ENCODE measurements around the gene PTPRZ1.

PTPRZ1 gene

DNA sequence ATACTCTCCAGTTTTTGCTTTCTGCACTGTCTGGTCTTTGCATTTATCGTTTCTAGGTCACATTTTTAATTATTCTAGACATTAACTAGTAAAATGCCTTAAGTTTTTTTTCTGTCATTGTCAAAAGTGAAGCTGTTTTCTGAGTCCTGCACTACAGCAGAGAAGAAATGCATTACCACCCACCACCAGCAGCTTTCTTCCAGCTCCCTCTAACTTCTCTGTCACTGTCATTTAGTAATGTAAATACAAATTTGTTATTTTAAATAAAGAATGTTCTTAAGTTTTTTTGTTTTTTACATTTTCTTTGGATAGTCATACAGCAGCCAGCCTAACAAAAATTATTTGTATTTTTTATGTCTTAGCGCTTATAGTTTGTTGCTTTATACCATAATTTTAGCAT lies 18.8 kb downstream of the PTPRZ1 start:
- no peak for DNase-seq (ENCODE audit: low spot score)

DNA sequence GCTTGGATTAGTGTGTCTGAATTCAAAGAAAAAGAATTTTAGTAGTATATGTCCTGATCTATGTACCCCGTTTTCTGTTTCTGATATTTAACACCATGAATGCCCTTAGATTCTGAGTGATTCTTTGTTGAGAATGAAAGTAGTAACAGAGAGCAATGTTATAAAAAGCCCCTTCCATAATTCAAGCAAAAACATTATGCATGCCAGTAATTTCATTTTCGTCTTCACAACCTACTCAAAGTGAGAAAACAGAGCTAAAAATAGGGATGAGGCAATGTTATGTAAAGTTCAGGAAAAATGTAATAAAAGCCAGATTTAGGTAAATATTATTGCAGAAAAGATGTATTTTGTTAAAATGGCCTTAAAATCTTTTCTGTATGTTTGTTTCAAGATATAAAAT lies 28.1 kb downstream of the PTPRZ1 start:
- no peak for DNase-seq (ENCODE audit: low spot score)

DNA sequence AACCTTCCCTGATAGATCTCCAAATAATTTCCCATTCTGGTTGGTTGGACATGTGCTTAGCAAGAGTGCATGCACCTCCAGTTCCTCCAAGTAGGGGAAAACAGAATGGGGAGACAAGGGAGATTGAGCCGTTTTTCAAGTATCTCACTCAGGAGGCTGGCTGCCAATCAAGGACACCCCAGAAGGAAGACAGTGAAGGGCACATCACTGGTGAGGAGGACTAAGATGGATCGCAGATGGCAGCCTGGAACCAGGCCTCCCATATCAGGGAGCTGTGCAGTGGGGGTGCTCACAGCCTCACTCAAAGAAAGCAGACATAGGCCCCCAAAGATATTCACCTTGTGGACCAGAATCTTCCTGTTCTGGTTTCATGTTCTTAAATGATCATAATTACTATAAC lies 31.2 kb downstream of the PTPRZ1 start:
- DNase-seq (ENCODE audit: low spot score): no peak

DNA sequence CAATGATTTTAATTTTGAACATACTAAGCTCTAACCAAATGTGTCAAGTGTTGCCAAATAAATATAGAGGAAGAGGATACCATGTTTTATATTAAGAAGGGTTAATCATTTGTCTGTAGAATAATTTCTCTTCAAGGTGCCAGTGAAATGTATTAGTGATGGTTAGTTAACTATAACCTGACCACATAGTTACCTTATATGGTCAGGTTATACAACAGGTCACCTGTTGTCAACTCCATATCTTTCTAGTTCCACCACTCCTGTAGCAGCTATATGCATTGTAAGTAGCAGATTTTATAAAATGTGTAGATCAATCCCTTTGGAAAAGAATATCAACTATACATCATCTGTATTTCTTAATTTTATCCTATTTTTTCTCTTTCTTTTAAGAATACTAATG lies 35.1 kb downstream of the PTPRZ1 start:
- DNase-seq (ENCODE audit: low spot score): no peak

DNA sequence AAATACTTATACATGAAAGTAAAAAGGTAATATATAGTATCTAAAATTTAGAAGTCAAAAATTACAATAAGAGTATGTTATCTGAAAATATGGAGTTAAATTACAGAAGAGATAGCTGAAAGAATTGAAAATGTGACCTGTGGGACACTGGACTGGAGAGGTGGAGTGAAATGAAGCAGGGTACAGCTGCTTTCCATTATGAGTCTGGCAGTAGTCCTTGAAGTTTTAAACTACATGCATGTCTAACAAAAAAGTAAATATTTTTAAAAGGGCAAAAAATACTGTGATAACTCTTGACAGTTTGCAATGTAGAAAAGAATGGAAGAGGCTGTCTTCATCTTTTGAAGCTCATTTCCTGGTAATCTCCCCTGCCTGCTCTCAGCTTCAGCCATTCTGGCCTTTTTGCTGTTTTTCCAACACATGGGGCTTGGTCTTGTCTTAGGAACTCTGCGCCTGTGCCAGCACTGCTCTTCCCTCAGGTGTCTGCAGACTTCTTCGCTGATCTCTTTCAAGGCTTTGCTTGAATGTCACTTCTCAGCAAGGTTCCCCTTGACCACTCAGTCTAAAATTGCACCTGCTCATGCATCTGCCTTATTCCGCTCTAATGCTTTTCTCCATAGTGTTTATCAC lies 36.9 kb downstream of the PTPRZ1 start:
- DNase-seq (ENCODE audit: low spot score): no peak

DNA sequence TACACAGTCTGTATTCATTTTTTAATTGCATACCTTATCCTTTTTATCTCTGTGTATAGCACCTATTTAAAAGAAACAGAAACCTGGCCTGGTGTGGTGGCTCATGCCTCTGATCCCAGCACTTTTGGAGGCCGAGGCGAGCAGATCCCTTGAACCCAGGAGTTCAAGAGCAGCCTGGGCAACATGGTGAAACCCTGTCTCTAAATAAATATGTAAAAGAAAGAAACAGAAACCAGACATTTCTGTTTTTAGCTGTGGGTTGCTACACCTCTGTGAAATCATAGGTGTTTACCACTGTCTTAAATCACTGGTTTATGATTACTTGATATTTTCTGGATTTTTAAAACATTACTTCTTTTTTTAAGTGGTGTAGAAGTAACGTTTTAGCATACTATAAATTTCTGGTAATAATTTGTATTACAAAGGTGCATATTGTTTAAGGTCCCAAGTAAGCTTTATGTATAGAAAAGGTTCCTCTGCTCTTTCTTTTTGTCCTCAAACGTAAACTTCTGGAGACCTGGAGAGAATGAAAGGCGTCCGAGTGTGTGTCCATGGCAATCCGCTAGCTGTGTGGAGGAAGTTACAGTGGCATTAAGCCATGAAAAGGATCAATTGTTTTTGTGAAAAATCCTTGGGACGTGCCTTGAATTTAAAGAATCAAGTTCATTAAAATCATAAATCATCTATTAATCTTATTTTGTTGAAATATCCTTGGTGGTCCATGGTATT lies 41.1 kb downstream of the PTPRZ1 start:
- no peak for DNase-seq (ENCODE audit: low spot score)

DNA sequence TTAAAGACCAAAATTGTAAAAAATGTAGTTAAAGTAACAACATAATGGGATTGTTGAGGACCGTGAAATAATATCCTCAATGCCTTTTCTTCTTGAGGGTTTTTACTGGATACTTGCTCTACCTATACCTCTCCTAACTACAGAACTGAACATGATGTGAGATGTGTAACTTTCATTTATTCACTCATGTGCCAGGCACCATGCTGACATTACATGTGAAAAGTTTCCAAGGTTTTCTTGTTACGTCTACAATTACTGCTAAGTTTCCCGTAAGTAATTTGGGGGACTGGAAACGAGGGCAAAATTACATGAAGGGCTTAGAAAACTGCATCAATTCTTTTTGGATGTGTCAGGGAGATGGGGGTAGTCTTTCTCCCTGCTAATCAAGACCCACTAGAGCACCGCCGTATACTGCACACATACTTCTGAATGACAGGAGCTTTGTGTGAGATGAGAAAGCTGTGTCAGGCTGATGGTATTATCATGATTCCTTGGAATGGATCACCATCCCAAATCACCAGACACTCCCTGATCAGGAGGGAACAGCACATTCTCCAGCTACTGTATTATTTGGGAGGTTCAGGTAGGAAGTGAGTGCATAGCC lies 41.8 kb downstream of the PTPRZ1 start:
- no peak for DNase-seq (ENCODE audit: low spot score)

DNA sequence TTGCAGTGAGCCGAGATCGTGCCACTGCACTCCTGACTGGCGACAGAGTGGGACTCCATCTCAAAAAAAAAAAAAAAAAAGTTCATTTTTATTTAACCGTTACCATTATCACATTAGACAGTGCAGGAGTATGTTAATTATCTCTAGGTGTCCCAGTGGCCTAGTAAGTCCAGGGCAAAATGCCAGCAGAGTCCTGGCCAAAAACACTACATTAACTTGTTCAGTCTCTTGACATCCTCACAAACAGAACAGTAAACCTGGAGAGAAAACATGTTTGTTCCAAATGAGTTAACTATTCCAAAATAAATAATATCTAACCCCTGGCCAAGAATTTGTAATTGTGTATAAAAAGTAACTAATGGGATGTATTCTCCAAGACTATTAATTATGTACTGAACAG lies 43.2 kb downstream of the PTPRZ1 start:
- DNase-seq (ENCODE audit: low spot score): no peak

DNA sequence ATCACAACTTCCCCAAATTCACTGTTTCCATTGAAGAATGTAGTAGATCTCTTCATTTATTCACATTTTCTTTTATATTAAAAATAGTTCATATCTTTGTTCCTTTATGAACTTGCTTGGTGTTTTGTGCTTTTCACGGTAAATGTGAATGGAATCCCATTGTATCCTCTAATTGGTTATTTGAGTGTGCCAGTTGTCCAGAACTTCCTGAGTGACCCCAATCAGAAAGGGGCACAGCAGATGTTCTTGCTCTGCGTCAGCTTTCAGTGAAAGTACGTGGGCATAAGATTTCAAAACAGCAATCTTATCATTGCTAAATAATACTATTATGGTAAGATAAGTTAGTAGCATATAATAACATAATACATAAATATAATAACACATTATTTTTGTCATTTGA lies 47.0 kb downstream of the PTPRZ1 start:
- no peak for DNase-seq (ENCODE audit: low spot score)

DNA sequence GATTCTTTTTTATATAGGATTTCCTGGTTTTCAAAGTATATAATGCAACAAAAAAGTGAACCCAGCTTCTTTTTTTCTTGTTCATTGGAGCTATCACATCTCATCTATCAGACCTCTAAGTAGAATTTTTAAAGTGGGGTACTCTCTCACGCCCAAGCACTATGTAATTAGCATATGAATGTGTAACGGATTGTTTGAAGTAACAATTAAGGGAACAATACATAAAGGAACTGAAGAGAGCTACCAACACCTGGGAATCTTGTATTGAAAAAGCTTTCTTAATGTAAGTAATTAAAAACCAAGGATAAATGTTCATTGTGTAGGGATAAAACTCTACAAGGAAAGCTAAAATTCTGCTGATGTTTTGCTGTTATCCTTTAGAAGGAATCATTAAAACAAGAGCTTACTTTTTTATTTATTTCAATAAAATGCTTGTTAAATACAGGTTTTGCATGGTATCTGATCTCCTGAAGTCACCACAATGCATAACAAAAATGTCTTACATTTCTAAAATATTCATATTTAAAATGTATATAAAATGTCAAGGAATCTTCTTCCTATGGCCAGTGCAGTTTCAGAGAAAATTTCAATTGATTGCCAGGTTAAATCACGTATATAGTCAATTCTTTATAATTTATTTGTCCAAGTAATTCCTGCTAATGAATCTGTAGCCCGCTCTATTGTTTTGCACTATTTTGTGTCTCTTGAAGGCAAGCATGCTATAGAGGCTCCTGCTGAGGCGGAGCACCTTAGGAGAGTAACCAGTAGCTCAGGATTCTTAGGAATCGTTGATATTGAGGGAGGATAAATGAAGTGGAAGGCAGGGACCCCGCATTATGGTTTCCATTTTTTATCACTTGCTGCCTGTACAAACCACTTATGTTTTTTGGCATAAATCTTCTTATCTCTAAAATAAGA lies 51.6 kb downstream of the PTPRZ1 start:
- no peak for DNase-seq (ENCODE audit: low spot score)

DNA sequence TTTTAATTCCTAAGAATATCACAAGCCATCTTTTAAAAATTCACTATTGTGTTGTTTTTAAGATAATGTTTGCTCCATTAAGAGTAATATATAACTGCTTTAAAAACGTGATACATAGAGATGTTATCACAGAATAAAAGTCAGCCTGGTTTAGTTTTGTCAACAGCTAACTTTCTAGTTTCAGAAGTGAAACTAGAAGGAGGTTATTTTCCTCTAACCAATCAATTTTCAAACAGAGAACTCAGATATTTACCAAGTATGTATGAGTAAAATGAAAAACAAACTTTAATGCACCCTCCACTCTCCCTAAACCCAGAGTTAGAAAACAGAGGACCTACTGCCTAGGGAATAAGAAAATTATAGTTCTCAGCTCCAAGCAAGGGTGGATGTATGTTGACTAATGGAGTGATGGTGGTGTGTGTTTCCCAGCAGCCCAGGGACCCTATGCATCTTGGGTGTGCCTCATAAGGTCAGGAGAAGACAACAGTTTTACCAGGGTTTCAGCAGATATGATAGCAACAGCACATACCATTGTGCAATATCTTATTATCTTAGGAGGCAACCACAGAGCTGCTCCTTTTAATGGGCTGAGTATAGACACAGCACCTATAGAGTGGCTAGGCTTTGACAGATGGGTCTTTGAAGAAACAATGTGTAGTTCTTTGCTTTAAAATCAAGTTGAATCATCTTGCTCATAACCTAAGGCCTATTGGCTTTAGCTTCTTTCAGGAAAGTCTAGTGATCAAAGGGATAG lies 58.4 kb downstream of the PTPRZ1 start:
- DNase-seq (ENCODE audit: low spot score): no peak

DNA sequence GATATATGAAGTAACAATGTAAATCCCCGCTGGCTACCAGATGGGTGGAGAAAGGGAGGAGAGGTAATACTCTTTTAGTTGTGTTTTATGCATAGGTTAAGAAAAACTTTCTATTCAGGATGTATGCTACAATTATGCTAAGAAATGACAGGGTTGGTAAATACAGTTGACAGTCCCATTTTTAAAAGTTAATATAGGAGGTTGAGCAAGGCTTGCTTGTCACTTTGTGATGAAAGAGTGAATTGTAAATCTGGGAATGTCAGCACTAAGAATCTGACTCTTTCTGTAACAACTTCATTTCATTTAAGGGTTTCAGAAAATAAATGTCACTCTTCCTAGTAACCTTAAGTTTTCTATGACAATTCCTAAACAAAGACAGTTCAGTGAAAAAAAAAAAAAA lies 59.8 kb downstream of the PTPRZ1 start:
- no peak for DNase-seq (ENCODE audit: low spot score)

DNA sequence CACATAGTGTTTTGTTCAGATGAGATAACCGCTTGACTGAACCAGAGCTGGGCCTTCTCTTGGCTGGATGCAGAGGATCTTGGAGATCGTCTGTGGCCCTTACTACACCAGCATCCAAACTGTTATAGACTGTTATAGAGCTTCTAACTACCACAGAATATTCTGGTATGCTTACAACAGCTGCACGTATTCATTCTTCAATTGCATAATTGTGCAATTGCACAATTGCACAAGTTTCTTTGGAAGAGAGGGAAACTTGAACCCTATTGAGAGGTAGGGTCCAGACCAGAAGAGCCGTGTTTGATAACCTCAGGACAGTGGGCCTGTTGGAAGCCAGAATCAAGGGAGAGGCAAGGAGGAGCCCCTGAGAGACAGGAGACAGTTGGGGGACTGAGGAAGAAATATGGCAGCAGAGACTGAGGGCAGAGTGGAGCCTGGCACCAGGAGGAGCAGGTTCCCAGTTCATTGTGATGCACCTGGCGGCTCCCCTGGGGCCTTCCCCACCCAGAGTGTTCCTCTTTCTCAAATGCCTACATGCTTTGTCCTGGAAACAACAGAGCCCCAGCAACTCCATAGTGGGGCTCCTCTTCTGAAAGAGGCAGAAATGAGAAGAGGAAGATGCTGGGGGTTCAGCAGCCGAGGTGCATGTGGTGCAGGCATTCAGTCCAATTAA lies 64.1 kb downstream of the PTPRZ1 start:
- no peak for DNase-seq (ENCODE audit: low spot score)

DNA sequence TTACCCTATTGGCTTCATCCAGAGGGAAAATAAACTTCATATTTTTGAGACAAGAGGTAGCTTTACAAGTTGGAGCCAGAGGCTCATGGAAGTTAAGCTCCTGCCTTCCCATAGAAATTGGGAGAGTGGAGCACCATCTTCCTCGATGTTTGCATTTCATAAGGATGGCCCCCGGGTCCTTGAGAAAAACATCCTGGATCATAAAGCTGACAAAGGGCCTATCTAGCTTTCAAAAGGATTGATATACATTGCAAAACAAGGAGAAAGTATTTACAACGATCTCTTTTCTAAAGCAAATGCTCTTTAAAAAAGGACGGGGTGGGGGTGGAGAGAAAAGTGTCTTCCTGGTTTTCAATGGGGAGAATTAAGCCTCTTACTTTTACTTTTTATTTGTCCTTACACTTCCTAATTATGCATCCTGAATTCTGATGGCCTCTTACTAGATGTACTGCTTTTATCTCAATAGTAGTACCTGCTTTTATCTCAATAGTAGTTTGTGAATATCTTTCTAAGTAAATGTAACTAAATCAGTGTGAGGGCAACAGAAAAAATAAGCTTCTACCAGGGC lies 65.6 kb downstream of the PTPRZ1 start:
- DNase-seq (ENCODE audit: low spot score): no peak

DNA sequence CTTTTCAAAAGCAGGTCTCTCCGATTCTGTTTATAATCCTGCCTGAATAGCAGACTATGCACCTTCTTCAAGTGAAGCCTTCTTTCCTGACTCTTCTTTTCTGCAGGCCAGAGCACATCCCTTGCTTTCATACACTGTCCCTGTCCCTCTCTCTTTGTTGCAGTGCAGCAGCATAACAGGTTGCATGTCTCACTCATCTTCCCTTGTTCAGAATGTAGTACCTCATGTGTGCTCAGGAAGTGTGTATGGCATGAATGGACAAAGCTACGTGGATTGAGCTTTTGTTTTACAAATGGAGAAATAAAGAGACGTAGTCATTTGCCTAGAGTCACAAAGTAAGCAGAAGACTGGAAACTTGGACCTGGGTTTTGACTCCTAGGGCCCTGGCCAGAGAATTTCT lies 68.0 kb downstream of the PTPRZ1 start:
- DNase-seq (ENCODE audit: low spot score): no peak

DNA sequence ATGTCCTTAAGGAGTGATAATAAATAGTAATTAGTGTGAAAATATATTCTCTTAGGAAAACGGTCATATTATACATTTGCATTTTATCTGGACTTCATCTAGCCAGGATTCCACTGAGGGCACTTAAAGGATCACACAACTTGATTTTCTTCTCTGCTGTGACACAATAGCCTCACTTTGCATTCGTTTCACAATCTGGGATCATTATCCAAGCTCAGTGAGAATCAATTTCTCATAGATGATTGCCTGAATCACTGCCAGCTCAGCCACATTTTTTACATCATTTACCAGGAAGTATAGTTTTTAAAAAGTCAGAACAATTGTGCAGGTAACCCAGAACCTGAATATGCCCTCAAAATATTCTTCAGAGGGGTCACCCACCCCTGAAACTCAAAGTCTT lies 68.9 kb downstream of the PTPRZ1 start:
- no peak for DNase-seq (ENCODE audit: low spot score)

DNA sequence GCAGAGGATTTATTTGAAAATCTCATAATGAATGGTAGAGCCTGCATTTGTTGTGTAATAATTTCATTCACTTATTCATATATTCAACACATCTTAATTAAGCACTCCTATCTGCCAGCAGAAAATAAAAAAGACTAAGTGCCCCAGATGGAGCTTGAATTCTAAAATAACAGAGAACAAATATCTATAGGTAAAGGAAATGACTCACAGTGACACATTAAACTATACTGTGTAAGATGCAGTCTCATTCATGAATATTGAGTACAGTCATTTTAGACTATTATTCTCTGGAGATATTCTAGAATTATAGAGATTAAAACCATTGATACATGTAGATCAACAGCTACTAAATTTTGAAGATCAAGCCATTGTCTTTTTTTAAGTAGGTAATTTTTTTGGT lies 72.1 kb downstream of the PTPRZ1 start:
- no peak for DNase-seq (ENCODE audit: low spot score)

DNA sequence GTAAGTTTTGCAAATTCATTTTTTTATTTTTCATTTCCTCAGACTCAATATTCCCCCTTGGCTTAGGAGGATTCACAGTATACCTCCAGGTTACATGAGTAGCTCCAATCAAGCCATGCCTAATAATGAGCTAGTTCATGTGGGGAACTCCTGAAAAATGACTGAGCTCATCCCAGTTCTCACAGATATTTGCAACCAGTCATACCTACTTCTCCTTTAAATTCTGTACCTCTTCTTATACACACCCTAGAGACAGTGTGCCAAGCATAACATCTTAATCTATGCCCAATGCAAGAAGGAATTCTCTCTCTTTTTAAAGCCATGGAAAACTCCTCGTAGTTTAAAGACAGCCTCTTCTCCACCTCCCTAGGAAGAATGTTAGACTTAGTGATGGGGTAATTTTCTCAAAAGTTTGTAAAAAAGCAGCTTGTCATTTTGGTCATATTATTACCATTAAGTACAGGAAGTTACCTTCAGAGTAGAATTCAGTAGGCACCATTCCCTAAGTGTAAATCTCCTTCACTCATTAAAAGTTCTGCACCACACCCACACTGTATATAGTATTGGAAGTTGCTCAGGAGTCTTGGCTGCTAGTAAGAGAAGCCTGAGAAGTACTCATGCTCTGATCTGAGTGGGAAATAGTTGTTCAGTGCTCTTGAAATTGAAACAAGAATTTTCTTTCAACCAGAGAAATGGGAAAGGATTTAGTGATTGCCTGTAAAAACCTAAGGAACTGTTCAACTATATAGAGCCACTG lies 72.7 kb downstream of the PTPRZ1 start:
- DNase-seq (ENCODE audit: low spot score): no peak

DNA sequence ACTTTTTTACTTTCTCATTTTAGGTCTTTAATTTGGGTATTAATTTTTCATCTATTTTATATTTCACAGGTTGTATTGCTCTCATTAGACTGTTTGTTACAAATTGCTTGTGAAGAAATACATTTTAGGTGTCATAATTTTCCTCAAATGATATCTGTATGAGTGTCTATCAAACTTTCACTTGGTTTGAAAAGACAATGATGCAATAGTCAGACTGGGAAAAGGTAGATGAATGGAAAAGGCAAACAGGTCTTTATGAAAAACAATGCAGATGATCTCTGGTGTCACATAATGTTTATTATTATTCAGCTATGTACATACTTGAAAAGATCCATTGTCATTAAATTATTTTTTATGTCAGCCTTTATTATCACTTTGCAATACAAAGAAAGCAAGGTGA lies 80.2 kb downstream of the PTPRZ1 start:
- no peak for DNase-seq (ENCODE audit: low spot score)

DNA sequence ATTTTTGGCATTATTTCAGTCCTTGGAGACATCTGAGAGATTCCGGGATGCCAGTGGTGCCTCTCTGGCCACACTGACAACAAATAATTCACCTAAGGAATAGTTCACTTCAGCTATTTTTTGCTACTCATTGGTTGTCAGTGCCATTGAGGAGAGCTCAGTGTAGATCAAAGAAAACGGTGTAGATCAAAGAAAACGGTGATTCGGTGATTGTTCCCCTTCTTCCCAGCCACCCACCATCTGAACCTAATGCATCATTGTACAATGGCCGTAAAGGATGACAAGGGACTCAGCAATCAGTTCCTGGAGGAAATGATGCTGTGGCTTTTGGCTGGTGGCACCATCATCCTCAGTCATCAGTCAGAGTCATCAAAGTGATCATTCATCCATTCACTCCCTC lies 80.6 kb downstream of the PTPRZ1 start:
- DNase-seq (ENCODE audit: low spot score): no peak

Data from hepatic stellate cell (primary cell).